Measurements from ENCODE around the gene CYBA. TPM values are rescaled to one million over a fixed set of nuclear protein-coding genes. Genes with fewer than 3 reads are reported as not detected.

The CYBA gene
- polyA plus RNA-seq, 1 donor from 2014 or later = 6.3 TPM

DNA sequence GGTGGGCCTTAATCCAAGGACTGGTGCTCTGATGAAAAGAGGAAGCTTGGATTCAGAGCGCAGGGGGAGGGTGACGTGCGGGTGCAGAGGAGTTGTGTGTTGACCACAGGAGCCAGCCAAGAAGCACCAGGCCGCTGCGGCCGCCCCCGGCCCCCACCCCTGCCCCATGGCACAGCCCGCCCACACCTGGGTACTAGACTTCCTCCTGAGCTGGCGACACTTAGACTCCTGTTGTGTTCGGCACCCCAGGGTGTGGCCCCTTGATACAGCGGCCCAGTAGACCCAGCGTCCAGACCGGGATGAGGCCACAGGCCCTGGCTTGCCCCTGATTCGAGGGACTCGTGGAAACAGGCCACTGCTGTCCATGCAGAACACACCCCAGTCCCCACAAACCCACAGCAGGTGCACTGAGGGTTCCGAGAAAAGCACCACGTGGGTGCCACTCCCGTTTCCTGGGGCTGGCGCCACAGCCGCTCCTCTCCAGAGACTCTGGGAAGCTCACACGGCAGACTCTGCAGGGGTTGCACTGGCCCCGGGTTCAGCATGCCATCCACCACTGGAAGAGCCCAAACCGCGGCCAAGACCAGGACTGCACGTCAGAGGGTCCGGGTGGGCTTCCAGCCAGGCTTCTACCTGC lies 41.2 kb upstream of the CYBA start:
- H3K27me3 ChIP-seq (ENCODE audit: insufficient read depth, low read depth, low read length) = peaks cover 16% of the 10 kb centered on the region
- H4K20me1 ChIP-seq (ENCODE audit: insufficient read depth) = no peaks in the 10 kb centered on the region
- H3K36me3 ChIP-seq (ENCODE audit: insufficient read depth, low read length) = no peaks in the 10 kb centered on the region
- no peak overlapping the region for H3K4me2 ChIP-seq (ENCODE audit: low read length)
- no peak overlapping the region for H3K27ac ChIP-seq (ENCODE audit: low read length)
- no peak overlapping the region for H3K4me3 ChIP-seq (ENCODE audit: low read length)
- no peaks in the 10 kb centered on the region for H3F3A ChIP-seq (ENCODE audit: insufficient read depth, low read length, poor library complexity, severe bottlenecking)
- no peaks in the 10 kb centered on the region for H3K9me2 ChIP-seq (ENCODE audit: insufficient read depth, low read length)
- H3K9ac ChIP-seq (ENCODE audit: low read length) = no peak overlapping the region
- no peak for TF ChIP-seq CTCF (IDR thresholded peaks at IDR 0.05; ENCODE audit: poor library complexity, severe bottlenecking)
- TF ChIP-seq EZH2 (IDR thresholded peaks at IDR 0.05; ENCODE audit: borderline replicate concordance, insufficient read depth, low read length, poor library complexity, severe bottlenecking) = no peak
- H3K79me2 ChIP-seq (replicated peaks; ENCODE audit: insufficient read depth, low read length) = no peaks in the 10 kb centered on the region
- no peak overlapping the region for H2AFZ ChIP-seq (ENCODE audit: low read depth, low read length)
- H3K9me3 ChIP-seq (ENCODE audit: low read length) = no peaks in the 10 kb centered on the region

GRCh38 chr16:88691129-88691813 lies 40.4 kb upstream of the CYBA start:
- no peaks in the 10 kb centered on the region for H3K9me2 ChIP-seq (ENCODE audit: insufficient read depth, low read length)
- no peak overlapping the region for H3K9ac ChIP-seq (ENCODE audit: low read length)
- no peak overlapping the region for H3K27ac ChIP-seq (ENCODE audit: low read length)
- no peaks in the 10 kb centered on the region for H3K36me3 ChIP-seq (ENCODE audit: insufficient read depth, low read length)
- no peaks in the 10 kb centered on the region for H3F3A ChIP-seq (ENCODE audit: insufficient read depth, low read length, poor library complexity, severe bottlenecking)
- H4K20me1 ChIP-seq (ENCODE audit: insufficient read depth) = no peaks in the 10 kb centered on the region
- no peak overlapping the region for H2AFZ ChIP-seq (ENCODE audit: low read depth, low read length)
- no peaks in the 10 kb centered on the region for H3K9me3 ChIP-seq (ENCODE audit: low read length)
- no peaks in the 10 kb centered on the region for H3K79me2 ChIP-seq (replicated peaks; ENCODE audit: insufficient read depth, low read length)
- no peak overlapping the region for H3K4me3 ChIP-seq (ENCODE audit: low read length)
- TF ChIP-seq MXI1 (conservative IDR thresholded peaks at IDR 0.05; ENCODE audit: poor library complexity, severe bottlenecking) = no peak
- TF ChIP-seq EP300 (conservative IDR thresholded peaks at IDR 0.05; ENCODE audit: poor library complexity, severe bottlenecking) = no peak
- TF ChIP-seq TAF1 (IDR thresholded peaks at IDR 0.05; ENCODE audit: low read depth) = no peak
- no peak for TF ChIP-seq RAD21 (conservative IDR thresholded peaks at IDR 0.05)
- no peak for TF ChIP-seq POLR2AphosphoS5 (IDR thresholded peaks at IDR 0.05)
- TF ChIP-seq CTCF (IDR thresholded peaks at IDR 0.05; ENCODE audit: poor library complexity, severe bottlenecking) = no peak
- H3K4me2 ChIP-seq (ENCODE audit: low read length) = no peak overlapping the region
- H3K27me3 ChIP-seq (ENCODE audit: insufficient read depth, low read depth, low read length) = peaks cover 23% of the 10 kb centered on the region
